CD4-positive, alpha-beta T cell treated with Interleukin-10 for 1 hour (primary cell): ENCODE data around the gene MAP4K3.
"Not testable (repeated sequence)": the region's sequence is repeated elsewhere in the genome, so short reads cannot be mapped to it uniquely, and the experiment has no call there.

Experiments used
- DNase-seq: peaks from one replicate; pipeline ENCODE4 v3.0.0-alpha.2; 2020

MAP4K3 gene

GRCh38 chr2:39362595-39362994, 74.5 kb downstream of the MAP4K3 start:
- DNase-seq: no peak

GRCh38 chr2:39361511-39361910, 75.6 kb downstream of the MAP4K3 start:
- no peak for DNase-seq

GRCh38 chr2:39360342-39360741, 76.7 kb downstream of the MAP4K3 start:
- not testable (repeated sequence) for DNase-seq

- no peak for DNase-seq
These were observed 77.5 kb downstream of the MAP4K3 start for GRCh38 chr2:39359453-39360038.

GRCh38 chr2:39356922-39357639, 80.0 kb downstream of the MAP4K3 start:
- DNase-seq: no peak

- no peak for DNase-seq
These were observed 86.4 kb downstream of the MAP4K3 start for GRCh38 chr2:39350658-39351057.

GRCh38 chr2:39338502-39338901, 98.6 kb downstream of the MAP4K3 start:
- DNase-seq: no peak

GRCh38 chr2:39335930-39336329, 101.2 kb downstream of the MAP4K3 start:
- no peak for DNase-seq

GRCh38 chr2:39334978-39335377, 102.1 kb downstream of the MAP4K3 start:
- DNase-seq: no peak

- DNase-seq: no peak
These were observed 102.6 kb downstream of the MAP4K3 start for GRCh38 chr2:39334529-39334928.

- no peak for DNase-seq
These were observed 110.4 kb downstream of the MAP4K3 start for GRCh38 chr2:39326644-39327043.

GRCh38 chr2:39325966-39326365, 111.1 kb downstream of the MAP4K3 start:
- no peak for DNase-seq

- DNase-seq: not testable (repeated sequence)
These were observed 115.7 kb downstream of the MAP4K3 start for GRCh38 chr2:39321056-39322035.

- DNase-seq: no peak
These were observed 116.9 kb downstream of the MAP4K3 start for GRCh38 chr2:39320162-39320561.

- DNase-seq: no peak
These were observed 123.5 kb downstream of the MAP4K3 start for GRCh38 chr2:39313575-39313974.

- DNase-seq: no peak
These were observed 125.6 kb downstream of the MAP4K3 start for GRCh38 chr2:39311469-39311868.

- no peak for DNase-seq
These were observed 128.3 kb downstream of the MAP4K3 start for GRCh38 chr2:39308778-39309177.

- DNase-seq: no peak
These were observed 130.5 kb downstream of the MAP4K3 start for GRCh38 chr2:39306626-39307025.

GRCh38 chr2:39304729-39305128, 132.4 kb downstream of the MAP4K3 start:
- no peak for DNase-seq

GRCh38 chr2:39304200-39304599, 132.9 kb downstream of the MAP4K3 start:
- no peak for DNase-seq

- DNase-seq: no peak
These were observed 135.7 kb downstream of the MAP4K3 start for GRCh38 chr2:39301352-39301751.

- no peak for DNase-seq
These were observed 136.8 kb downstream of the MAP4K3 start for GRCh38 chr2:39300044-39300978.
